Middle frontal gyrus (tissue), 1 donor: ENCODE measurements around the gene HPCAL1.

ENCODE experiments used
- DNase-seq: peaks from one replicate; pipeline ENCODE4 v3.0.0-alpha.2; 2015; ENCODE audit warnings: low spot score; ENCODE audit errors: extremely low spot score

Gene HPCAL1

GRCh38 chr2:10303181-10303693, 533 bp downstream of the HPCAL1 start:
- no peak for DNase-seq

GRCh38 chr2:10303694-10304378, 1.1 kb downstream of the HPCAL1 start:
- no peak for DNase-seq

GRCh38 chr2:10304458-10305253, 2.0 kb downstream of the HPCAL1 start:
- DNase-seq, result no peak

GRCh38 chr2:10305254-10305635, 2.5 kb downstream of the HPCAL1 start:
- DNase-seq, result no peak

GRCh38 chr2:10305715-10306114, 3.0 kb downstream of the HPCAL1 start:
- DNase-seq, result no peak

GRCh38 chr2:10306901-10307463, 4.3 kb downstream of the HPCAL1 start:
- no peak for DNase-seq

DNA sequence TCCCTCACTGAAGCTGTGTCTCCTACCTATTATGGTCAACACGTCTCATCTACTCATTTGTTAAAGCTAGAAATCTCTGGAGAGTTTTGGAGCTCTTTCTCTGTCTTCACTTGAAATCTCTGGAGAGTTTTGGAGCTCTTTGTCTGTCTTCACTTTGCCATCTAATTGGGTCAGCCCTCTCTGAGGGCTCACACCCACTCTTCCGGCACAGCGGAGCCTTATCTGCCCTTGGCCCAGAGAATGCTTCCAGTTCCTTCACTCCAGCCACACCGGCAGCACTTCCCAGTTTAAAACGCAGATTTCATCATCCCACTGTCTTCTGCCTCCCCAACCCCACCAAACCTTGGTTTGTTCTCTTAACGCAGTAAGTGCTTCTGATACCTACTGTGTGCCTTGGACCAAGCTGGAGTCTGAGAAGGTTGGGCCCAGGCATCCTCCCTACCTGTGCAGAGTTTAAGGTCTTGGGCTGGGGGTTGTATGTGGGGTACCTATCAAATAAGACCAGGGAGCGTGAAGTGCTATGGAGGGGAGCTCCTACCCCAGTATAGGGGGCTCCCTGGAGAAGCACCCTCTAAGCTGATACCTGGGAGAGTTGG, 5.0 kb downstream of the HPCAL1 start:
- no peak for DNase-seq

GRCh38 chr2:10308866-10309265, 6.2 kb downstream of the HPCAL1 start:
- no peak for DNase-seq

DNA sequence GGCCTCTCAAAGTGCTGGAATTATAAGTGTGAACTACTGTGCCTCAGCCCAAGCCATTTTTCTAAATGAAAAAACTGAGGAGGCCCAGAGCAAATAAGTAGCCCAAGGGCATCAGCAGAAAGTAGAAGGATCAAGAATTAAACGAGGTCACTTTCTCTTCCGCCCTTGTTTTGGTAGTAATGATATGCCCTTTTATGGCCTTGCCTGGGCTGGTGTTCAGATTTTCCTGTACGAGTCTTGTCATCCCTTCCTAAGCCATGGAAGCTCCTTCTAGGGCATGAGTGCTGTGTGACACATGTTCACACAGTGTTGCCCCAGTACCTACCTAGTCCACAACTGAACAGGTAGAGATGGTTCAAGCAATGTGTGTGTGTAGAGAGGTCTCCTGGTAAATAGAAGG, 6.6 kb downstream of the HPCAL1 start:
- no peak for DNase-seq

DNA sequence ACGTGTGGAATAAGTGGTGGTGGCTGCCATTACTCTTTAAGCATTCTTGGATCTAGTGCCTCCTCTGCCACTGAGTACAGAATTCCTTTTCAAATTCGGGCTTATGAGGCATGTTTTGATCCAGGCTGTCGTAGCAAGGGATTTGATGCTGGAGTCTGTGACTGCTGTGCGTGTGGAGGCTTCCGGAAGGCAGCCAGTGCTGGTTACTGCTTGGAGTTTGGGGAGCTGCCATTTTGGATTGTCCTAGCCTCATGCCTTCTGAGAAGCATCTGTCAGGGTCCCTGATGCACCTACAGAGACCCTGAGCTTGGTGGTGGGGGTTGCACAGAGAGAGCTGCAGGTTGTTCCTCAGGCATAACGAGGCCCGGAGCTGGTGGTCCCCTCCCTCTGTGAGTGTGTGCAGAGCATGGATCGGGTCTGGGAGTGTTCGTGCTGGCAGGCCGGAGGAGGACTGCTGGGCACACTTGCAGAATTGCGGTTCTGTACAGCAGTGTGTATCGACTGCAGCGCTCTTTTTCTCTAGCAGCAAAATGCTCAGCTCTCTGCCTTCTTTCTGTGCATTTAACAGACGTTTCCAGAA, 7.7 kb downstream of the HPCAL1 start:
- DNase-seq, result no peak

GRCh38 chr2:10311736-10312135, 9.0 kb downstream of the HPCAL1 start:
- no peak for DNase-seq

- DNase-seq, result no peak
Observed at GRCh38 chr2:10312437-10312957, 9.8 kb downstream of the HPCAL1 start.

DNA sequence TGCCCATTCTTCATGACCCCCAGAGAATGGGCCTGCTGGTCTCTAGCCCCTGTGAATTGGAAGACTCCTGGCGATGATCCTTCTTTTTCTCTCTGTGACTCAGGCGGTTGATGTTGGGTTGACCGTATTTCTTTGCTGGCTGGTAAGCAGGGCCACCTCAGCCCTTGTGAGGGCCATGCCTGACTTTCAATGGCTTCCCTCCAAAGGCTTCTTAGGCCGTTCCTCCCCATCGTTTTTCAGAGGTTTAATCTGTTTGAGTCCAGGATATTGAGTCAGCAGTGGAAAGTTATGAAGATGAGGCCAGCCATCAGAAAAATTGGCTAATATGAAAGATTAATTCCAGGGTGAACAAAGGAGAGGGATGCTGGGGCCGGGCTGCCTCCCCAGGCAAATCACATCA, 13.6 kb downstream of the HPCAL1 start:
- no peak for DNase-seq

GRCh38 chr2:10316860-10317259, 14.2 kb downstream of the HPCAL1 start:
- DNase-seq, result no peak

DNA sequence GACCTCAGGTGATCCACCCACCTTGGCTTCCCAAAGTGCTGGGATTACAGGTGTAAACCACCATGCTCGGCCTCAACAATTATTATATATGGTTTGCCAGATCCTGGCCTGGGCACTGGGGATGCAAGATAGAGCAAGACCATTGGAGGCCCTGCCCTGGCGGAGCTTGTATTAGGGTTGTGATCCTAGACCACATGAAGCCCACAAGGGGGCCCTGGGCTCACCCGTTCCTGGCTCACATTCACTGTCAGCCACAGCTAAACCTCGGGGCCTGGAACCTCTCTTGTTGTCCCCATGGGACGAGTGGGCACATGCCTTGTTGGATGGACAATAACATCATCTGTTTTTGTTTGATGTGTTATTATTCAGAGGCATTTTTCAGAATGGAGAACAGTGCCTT, 14.9 kb downstream of the HPCAL1 start:
- no peak for DNase-seq

DNA sequence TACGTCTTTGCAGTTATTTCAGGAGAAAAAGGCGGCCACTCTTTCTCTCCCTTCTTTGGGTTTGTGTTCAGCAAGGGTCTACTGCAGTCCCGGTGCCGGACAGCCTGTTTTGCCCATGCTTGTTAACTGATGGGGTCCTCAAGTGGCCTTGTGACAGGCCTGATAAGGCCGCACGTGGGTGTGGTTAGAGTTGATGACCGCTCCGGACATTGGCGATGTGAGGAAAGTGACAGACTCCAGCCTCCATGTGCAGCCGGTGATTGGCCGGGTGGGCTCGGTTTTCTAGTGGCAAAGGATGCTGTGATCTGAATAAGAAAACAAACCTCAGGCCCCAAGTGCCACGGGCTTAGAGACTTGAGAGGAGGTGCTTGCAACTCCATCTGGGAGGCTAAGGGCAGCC, 15.6 kb downstream of the HPCAL1 start:
- no peak for DNase-seq

- DNase-seq, result no peak
Observed at GRCh38 chr2:10319892-10320574, 17.3 kb downstream of the HPCAL1 start.

DNA sequence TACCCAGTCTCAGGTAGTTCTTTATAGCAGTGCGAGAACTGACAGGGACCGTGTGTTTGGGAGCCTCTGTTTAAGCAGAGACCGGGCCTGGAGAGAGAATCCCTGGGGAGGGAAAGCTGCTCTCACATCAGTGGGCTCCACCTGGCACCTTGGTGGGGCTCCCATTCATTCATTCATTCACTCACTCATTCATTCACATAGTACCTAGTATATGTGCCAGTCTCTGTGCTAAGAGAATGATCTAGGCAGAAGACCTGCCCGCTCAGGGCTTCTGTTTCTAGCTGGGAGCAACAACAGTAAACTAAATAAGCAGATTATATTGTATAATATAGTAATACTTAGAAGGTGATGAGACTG, 17.8 kb downstream of the HPCAL1 start:
- DNase-seq, result no peak

DNA sequence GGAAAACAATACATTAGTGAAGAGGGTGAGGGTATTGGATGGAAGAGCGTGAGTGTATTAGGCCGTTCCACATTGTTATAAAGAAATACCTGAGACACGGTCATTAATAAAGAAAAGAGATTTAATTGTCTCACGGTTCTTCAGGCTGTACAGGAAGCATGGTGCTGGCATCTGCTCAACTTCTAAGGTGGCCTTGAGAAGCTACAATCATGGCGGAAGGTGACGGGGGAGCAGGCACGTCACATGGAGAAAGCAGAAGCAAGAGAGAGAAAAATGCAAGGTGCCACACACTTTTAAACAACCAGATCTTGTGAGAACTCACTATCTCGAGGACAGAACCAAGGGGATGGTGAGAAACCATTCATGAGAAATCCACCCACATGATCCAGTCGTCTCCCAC, 18.2 kb downstream of the HPCAL1 start:
- no peak for DNase-seq

- DNase-seq, result no peak
Observed at GRCh38 chr2:10321622-10322021, 18.9 kb downstream of the HPCAL1 start.

DNA sequence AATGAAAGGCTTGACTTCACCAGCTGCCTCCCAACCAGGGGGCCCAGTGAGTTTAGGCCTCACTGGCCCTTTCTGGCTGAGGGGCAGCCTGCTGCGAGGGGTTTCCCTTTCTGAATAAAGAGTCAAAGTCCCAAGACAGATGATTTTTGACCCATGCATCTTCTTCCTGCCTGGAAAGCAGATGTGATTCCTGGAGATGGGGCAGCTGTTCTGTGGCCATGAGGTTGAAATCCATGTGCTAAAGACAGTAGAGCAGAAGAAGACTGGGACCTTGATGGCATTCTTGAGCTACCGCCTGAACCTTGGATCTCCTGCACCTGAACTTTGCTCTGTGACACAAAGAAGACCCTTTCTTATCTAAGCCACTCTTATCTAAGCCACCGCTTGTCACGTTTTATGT, 19.8 kb downstream of the HPCAL1 start:
- DNase-seq, result no peak
